ENCODE results near the gene KCNK1. TPM values are rescaled to one million over a fixed set of nuclear protein-coding genes. Genes with fewer than 3 reads are reported as not detected.

The KCNK1 gene
- total RNA-seq (1 to 10 TPM; 2.3 to 6.2 (median 3.8) TPM), polyA plus RNA-seq (1 to 10 TPM; 2.9 to 7.5 TPM)

GRCh38 chr1:233613252-233614172, at the start of gene KCNK1:
Gene KCNK1, plus strand, starts transcription at chr1:233614106. Its CDS starts 66 bp downstream, at chr1:233614172.
- Histone ChIP-seq H3K27ac (peak within 1 kb of the TSS in 3 of 4 donors; percentile 46 to 87 (median 87)), H3K36me3 (no peaks in the 10 kb centered on the region), H3K27me3 (no peaks in the 10 kb centered on the region), H3K4me1 (peaks cover 0 to 12% (median 0%) of the 10 kb centered on the region in 3 donors), H3K4me3 (peak within 1 kb of the TSS; percentile 44 to 67 (median 50)), H3K9me3 (no peaks in the 10 kb centered on the region)
- intact Hi-C loops (cut with DNase I) = no loop called here
- ATAC-seq (peak; percentile 88 to 89 (median 89)), FAIRE-seq (no peak), DNase-seq (peak; percentile 80 to 88 (median 87))
- WGBS, 2 donors = 1% methylated on average over 56 to 70 of the region's 70 CpGs
- TF ChIP-seq CTCF (IDR thresholded peaks at IDR 0.05) = no peak

GRCh38 chr1:233565313-233565712, 48.6 kb upstream of the KCNK1 start:
- ATAC-seq (no peak), DNase-seq (no peak), FAIRE-seq (no peak)
- intact Hi-C loops (cut with DNase I) = no loop called here
- H3K36me3 ChIP-seq = no peaks in the 10 kb centered on the region
- no peak overlapping the region for H3K4me3 ChIP-seq
- no peak overlapping the region for H3K27ac ChIP-seq
- no peaks in the 10 kb centered on the region for H3K9me3 ChIP-seq
- no peaks in the 10 kb centered on the region for H3K4me1 ChIP-seq
- H3K27me3 ChIP-seq = no peaks in the 10 kb centered on the region
- WGBS, 2 donors = 78 to 83% methylated on average over 2 of the region's 2 CpGs
- no peak for TF ChIP-seq CTCF (IDR thresholded peaks at IDR 0.05)

GRCh38 chr1:233566886-233567285, 47.0 kb upstream of the KCNK1 start:
- no peak for ATAC-seq
- intact Hi-C loops (cut with DNase I) = no loop called here
- Histone ChIP-seq H3K27me3 (no peaks in the 10 kb centered on the region), H3K27ac (no peak overlapping the region), H3K36me3 (no peaks in the 10 kb centered on the region), H3K4me1 (no peaks in the 10 kb centered on the region), H3K4me3 (no peak overlapping the region), H3K9me3 (no peaks in the 10 kb centered on the region)
- 54 to 63% methylated on average over 2 of the region's 2 CpGs for WGBS, 2 donors
- TF ChIP-seq CTCF (IDR thresholded peaks at IDR 0.05) = no peak
- no peak for FAIRE-seq
- no peak for DNase-seq

GRCh38 chr1:233569636-233570035, 44.3 kb upstream of the KCNK1 start:
- DNase-seq (no peak), ATAC-seq (no peak), FAIRE-seq (no peak)
- H3K9me3 ChIP-seq = no peaks in the 10 kb centered on the region
- no peaks in the 10 kb centered on the region for H3K27me3 ChIP-seq
- no peak overlapping the region for H3K4me3 ChIP-seq
- intact Hi-C loops (cut with DNase I) = no loop called here
- no peak for TF ChIP-seq CTCF (IDR thresholded peaks at IDR 0.05)
- no peak overlapping the region for H3K27ac ChIP-seq
- H3K36me3 ChIP-seq = no peaks in the 10 kb centered on the region
- H3K4me1 ChIP-seq = no peaks in the 10 kb centered on the region

GRCh38 chr1:233570216-233570615, 43.7 kb upstream of the KCNK1 start:
- Histone ChIP-seq H3K4me3 (no peak overlapping the region), H3K9me3 (no peaks in the 10 kb centered on the region), H3K27me3 (no peaks in the 10 kb centered on the region), H3K4me1 (no peaks in the 10 kb centered on the region), H3K36me3 (no peaks in the 10 kb centered on the region), H3K27ac (no peak overlapping the region)
- FAIRE-seq (no peak), ATAC-seq (no peak), DNase-seq (no peak)
- no peak for TF ChIP-seq CTCF (IDR thresholded peaks at IDR 0.05)
- intact Hi-C loops (cut with DNase I) = no loop called here
- WGBS, 2 donors = 35 to 56% methylated on average over 3 of the region's 3 CpGs

All from pancreas (tissue), 10 donors.